Fibroblast of skin of back (primary cell): ENCODE data around the gene CLIP1.

ENCODE experiments used
- DNase-seq: peaks from one replicate; pipeline ENCODE4 v3.0.0-alpha.2; 2013

CLIP1 gene

GRCh38 chr12:122244565-122245371 is 177.7 kb downstream of the CLIP1 start:
- DNase-seq, result no peak

GRCh38 chr12:122243965-122244364 is 178.5 kb downstream of the CLIP1 start:
- DNase-seq, result no peak

GRCh38 chr12:122238861-122239260 is 183.6 kb downstream of the CLIP1 start:
- no peak for DNase-seq

- no peak for DNase-seq
Measured at GRCh38 chr12:122235741-122236140, 186.7 kb downstream of the CLIP1 start.

- no peak for DNase-seq
Measured at GRCh38 chr12:122232691-122233090, 189.8 kb downstream of the CLIP1 start.

- DNase-seq, result no peak
Measured at GRCh38 chr12:122230798-122231197, 191.7 kb downstream of the CLIP1 start.

GRCh38 chr12:122228092-122228491 is 194.4 kb downstream of the CLIP1 start:
- DNase-seq, result no peak

- DNase-seq, result no peak
Measured at GRCh38 chr12:122227341-122227740, 195.1 kb downstream of the CLIP1 start.

- DNase-seq, result no peak
Measured at GRCh38 chr12:122226366-122227125, 195.9 kb downstream of the CLIP1 start.

GRCh38 chr12:122225683-122226365 is 196.6 kb downstream of the CLIP1 start, which contains the start of gene DIABLO:
DIABLO (minus strand) TSS chr12:122226052; CDS start chr12:122226014, 38 bp downstream.
- DNase-seq, result peak; percentile 99
